Left lobe of liver (tissue), 2 donors: Measurements from ENCODE around the gene BMPER. TPM values are rescaled to one million over a fixed set of nuclear protein-coding genes. Genes with fewer than 3 reads are reported as not detected.

Experiments
- ATAC-seq: fragments of 200-7000 bp; cut with Tn5 transposase; one replicate; pipeline ENCODE4 v1.9.1; 2020; ENCODE audit warnings: mild to moderate bottlenecking, moderate library complexity
- DNase-seq: peaks from one replicate; pipeline ENCODE4 v3.0.0-alpha.2; 2020; ENCODE audit warnings: low spot score
- total RNA-seq: library from RNA; stranded (reverse); gene quantifications from one replicate; pipeline ENCODE4 v1.2.1, GENCODE V29; 2021
- donor health status: DM: no; HTN: no; CAD: no; lungs with moderate emphysema.
- donor health status: DM: no; HTN: yes; CAD: no.

BMPER gene
- total RNA-seq, 1 donor from 2014 or later = 6.9 TPM

- DNase-seq (no peak), ATAC-seq (no peak)
Observed at GRCh38 chr7:34059136-34059828, 153.9 kb downstream of the BMPER start.

- ATAC-seq (no peak), DNase-seq (no peak)
Observed at GRCh38 chr7:34060196-34060947, 155.0 kb downstream of the BMPER start.

DNA sequence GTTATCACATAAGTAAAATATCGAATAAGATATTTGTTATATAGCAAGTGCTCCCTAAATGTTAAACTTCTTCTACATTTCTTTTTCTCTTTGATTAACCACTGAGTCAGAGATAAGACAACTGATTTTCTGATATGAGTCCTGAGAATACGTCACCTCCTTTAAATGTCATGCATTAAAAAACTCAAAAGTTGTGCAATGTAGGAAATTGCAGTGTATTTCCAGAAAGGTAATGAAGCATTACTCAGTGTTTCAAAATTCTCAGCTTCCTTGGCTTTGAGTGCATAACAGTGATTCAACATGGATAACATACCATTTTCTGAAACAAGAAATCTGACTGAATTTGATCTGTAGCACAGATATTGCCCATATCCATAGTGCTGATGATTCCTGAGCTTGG is 155.8 kb downstream of the BMPER start:
- no peak for DNase-seq
- no peak for ATAC-seq

DNA sequence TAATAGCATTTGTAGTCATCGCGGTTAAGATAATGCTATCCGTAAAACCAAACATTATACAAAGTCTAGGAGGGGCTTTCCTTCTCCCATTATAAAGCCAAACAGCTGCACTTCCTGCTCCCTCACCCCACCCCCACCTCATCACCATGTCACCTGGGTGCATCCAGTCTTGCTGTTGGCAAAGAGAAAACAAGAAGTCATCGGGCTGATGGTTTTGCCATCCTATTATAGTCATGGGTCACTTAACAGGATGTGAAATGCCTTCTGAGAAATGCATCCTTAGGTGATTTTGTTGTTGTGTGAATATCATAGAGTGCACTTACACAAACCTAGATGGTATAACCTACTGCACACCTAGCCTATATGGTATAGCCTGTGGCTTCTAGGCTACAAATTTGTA is 157.0 kb downstream of the BMPER start:
- no peak for ATAC-seq
- DNase-seq = no peak

GRCh38 chr7:34062826-34063225 is 157.5 kb downstream of the BMPER start:
- ATAC-seq (no peak), DNase-seq (no peak)

DNA sequence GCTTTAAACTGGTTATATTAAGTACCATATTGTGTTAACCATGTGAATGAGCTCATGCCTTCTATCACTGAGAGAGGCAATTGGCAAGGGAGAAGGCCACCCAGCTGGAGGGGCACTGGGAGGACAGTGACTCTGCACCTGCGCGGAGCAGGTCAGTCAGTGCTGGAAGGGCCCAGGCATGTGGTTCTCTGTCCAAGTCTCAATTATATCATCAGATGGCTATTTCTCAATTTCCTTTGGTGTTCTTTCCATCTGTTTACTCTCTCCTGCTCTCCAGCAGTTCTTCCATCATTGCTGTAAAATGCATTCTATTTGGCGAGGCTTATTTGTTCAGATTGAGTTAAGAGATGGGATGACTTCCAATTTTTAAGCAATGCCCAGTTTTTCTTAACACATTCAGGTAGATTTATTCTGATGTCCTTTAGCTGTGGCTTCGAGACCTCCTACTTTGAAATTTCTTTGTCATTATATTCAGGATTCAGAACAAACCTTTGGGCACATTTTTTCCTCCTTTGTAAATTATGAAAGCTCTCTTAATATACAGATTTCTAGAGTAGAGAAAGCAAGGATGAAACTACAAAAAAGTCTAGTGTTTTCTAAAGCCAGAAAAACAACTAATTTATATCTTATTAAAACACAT is 159.3 kb downstream of the BMPER start:
- ATAC-seq (peak; percentile 91), DNase-seq (no peak)

GRCh38 chr7:34066411-34066810 is 161.1 kb downstream of the BMPER start:
- no peak for DNase-seq
- no peak for ATAC-seq

DNA sequence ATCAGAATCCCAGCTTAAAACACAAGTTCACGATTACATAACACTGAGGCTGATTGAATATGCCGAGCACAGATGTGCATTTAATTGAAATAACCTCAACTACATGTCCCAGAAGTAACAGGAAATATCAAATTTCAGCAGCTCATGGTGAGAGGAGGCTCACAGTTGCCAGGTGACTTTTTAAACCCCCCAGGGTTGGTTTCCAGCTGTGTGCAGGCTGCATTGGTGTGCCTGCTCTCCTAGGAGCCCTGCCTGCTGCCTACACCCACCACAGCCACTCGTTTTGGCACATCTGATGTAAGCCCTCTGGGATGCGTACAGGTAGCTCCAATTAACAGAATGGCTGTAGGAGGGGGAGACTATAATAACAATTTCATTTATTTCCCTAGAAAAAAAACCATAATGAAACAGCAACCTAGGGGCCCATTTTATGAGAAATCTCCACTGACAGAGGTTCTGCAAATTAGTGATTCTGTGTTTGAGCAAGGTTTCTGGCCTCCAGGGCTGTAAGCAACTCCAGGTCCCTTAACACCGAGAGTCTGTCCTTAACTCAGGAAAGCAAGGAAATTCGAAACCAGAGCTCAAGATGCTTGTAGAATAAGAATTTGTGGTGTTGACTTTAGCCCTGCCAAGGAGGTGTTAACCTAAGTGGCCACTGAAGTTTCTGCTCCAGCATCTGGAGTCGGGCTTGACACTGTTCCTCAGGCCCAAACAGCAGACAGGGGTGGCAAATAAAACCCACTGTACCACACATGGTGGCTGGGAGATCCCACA is 161.9 kb downstream of the BMPER start:
- DNase-seq (no peak), ATAC-seq (no peak)

- no peak for ATAC-seq
- DNase-seq = no peak
Observed at GRCh38 chr7:34069676-34070075, 164.3 kb downstream of the BMPER start.

- no peak for ATAC-seq
Observed at GRCh38 chr7:34070511-34071323, 165.4 kb downstream of the BMPER start.

GRCh38 chr7:34073676-34074075 is 168.3 kb downstream of the BMPER start:
- DNase-seq (no peak), ATAC-seq (no peak)

More at GRCh38 chr7:34070511-34071323, 165.4 kb downstream of the BMPER start:
- no peak for DNase-seq

DNA sequence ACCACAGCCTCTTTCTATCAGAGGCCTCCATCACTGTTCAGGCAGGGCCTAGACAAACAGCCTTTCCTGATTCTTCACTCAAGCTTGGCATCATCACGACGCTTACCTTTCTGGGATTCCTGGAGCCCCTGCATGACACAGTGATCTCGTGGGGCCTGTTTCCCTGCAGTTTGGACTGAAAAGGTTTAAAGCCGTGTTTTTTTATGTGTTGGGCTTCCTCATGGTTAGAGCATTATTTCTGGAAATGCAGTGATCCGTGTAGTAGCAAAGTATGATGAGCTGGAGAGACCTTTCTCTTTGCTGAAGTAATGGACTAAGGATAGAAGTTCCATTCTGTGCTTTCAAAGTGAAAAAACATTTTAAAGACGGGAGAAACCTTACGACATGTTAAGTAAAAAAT is 169.1 kb downstream of the BMPER start:
- ATAC-seq (no peak), DNase-seq (no peak)

GRCh38 chr7:34075523-34076370 is 170.4 kb downstream of the BMPER start:
- ATAC-seq (no peak), DNase-seq (no peak)

DNA sequence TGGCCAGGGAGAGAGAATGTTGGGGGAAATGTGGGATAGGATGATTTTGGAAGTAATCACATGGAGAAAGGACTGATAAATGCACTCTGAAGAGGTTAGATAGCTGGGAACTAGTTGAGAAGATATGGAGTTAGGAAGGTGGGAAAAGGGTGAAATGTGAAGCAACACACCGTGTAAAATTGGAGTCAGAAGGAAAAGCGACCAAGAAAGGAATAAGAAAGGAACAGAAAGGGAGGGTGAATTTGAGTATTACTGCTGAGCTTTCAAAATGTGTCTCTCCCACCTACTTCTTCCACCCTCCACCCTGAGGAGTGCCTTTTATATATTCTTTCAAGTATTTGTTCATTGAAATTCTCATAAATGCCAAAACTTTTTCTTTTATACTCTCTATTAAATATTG is 171.8 kb downstream of the BMPER start:
- no peak for ATAC-seq

DNA sequence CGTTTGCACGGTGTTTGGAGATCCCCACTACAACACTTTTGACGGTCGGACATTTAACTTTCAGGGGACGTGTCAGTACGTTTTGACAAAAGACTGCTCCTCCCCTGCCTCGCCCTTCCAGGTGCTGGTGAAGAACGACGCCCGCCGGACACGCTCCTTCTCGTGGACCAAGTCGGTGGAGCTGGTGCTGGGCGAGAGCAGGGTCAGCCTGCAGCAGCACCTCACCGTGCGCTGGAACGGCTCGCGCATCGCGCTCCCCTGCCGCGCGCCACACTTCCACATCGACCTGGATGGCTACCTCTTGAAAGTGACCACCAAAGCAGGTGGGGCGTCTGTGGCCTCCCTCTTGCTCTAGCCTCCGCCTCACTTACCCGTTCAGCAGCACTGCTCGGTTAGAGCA is 173.5 kb downstream of the BMPER start:
- ATAC-seq (no peak), DNase-seq (no peak)

More for the DNA sequence above, 171.8 kb downstream of the BMPER start:
- DNase-seq = no peak

DNA sequence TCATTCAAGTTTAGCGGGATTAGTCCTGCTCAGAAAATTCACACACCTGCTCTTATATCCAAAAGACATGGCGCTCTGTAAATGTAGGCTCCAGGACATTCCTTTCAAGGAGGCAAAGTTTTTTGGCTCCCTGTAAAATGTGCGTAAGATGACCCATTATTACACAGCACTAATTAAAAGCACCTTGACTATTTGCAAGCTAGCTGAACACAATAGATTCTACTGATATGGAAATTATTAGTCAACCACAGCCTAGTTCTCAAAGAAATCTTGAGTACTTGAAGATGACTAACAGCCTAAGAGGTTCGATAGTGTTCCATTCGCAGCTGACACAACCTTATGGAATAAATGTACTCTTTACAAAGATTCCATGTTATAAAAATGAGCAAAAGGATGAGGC is 175.2 kb downstream of the BMPER start:
- no peak for ATAC-seq

DNA sequence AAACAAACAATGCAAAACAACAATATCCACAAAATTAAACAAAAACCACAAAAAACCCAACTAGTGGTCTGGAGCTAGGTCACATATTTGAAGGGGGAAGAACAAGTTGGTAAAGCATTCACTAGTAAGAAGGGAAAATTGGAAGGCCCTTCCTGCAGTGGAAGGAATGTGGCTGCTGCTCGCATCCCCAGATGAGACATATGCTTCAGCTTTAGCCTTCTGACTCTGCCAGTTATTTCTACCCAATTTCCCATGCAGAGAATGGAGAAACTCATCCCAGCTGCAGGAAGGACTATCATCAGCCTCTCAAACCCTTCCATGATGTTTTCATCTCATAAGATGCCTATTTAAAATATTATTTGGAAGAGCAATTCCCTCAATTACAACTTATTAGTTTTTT is 176.6 kb downstream of the BMPER start:
- ATAC-seq = no peak

More for the DNA sequence above, 175.2 kb downstream of the BMPER start:
- no peak for DNase-seq

GRCh38 chr7:34083440-34083839 is 178.1 kb downstream of the BMPER start:
- ATAC-seq = no peak
- DNase-seq = no peak

More for the DNA sequence above, 176.6 kb downstream of the BMPER start:
- no peak for DNase-seq

- ATAC-seq (no peak), DNase-seq (no peak)
Observed at GRCh38 chr7:34084651-34085050, 179.3 kb downstream of the BMPER start.
